ENCODE measurements around the gene TAS1R3.

- TF ChIP-seq, protein P1, sequence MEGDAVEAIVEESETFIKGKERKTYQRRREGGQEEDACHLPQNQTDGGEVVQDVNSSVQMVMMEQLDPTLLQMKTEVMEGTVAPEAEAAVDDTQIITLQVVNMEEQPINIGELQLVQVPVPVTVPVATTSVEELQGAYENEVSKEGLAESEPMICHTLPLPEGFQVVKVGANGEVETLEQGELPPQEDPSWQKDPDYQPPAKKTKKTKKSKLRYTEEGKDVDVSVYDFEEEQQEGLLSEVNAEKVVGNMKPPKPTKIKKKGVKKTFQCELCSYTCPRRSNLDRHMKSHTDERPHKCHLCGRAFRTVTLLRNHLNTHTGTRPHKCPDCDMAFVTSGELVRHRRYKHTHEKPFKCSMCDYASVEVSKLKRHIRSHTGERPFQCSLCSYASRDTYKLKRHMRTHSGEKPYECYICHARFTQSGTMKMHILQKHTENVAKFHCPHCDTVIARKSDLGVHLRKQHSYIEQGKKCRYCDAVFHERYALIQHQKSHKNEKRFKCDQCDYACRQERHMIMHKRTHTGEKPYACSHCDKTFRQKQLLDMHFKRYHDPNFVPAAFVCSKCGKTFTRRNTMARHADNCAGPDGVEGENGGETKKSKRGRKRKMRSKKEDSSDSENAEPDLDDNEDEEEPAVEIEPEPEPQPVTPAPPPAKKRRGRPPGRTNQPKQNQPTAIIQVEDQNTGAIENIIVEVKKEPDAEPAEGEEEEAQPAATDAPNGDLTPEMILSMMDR (conservative IDR thresholded peaks at IDR 0.05 in 1 of 2, IDR thresholded peaks at IDR 0.05 in 1 of 2; ENCODE audit: extremely low read depth in 1 of 2, insufficient read depth in 1 of 2, low read depth in 1 of 2, low read length in 2 of 2): no peak
- no peak for TF ChIP-seq EZH2 (IDR thresholded peaks at IDR 0.05; ENCODE audit: borderline replicate concordance, low read length)
Observed at GRCh38 chr1:1371364-1371745, 40.3 kb downstream of the TAS1R3 start.
